ENCODE measurements around the gene TUG1. TPM values are rescaled to one million over a fixed set of nuclear protein-coding genes. Genes with fewer than 3 reads are reported as not detected.

The TUG1 gene
- total RNA-seq, 1 donor from 2014 or later: 83.0 TPM

DNA sequence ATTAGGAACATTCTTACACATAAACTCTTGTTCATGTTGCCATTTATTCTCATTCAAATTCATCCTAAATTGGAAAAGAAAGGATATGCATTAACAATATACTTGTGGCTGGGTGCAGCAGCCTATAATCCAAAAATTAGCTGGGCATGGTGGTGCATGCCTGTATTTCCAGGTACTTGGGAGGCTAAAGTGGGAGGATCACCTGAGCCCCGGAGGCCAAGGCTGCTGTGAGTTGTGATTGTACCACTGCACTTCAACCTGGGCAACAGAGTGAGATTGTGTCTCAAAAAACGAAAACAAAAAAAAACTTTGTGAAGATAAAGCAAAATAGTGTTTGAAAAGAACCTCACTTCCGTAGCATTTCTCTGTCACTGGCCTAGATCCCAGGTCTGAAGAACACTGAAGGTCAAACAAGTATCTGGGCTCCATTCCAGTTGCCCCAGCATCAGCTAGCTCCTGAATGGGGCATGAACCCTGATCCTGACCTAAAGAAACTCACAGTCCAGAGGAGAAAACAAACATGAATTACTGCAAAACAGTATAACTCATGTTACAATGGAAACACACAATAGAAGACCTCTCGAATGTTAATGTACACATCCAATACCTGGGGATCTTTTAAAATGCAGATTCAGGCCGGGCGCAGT is 32.2 kb downstream of the TUG1 start:
- POLR2A ChIA-PET: no interaction called here
- DNase-seq (no peak), ATAC-seq (ENCODE audit: low read depth) (no peak)
- intact Hi-C loops (cut with micrococcal nuclease): no loop called here
- Mint-ChIP-seq H3K36me3 (ENCODE audit: low read depth) (no peaks in the 10 kb centered on the region), H3K27me3 (peaks cover 15% of the 10 kb centered on the region), H3K4me1 (no peaks in the 10 kb centered on the region), H3K9me3 (peaks cover 7% of the 10 kb centered on the region), H3K27ac (no peak overlapping the region), H3K4me3 (no peak overlapping the region)
- no peak for TF ChIP-seq CTCF (IDR thresholded peaks at IDR 0.05)
- CTCF ChIA-PET: no interaction called here

- intact Hi-C loops (cut with micrococcal nuclease): no loop called here
- POLR2A ChIA-PET: no interaction called here
- TF ChIP-seq CTCF (IDR thresholded peaks at IDR 0.05): no peak
- CTCF ChIA-PET: no interaction called here
- H3K9me3 Mint-ChIP-seq: peaks cover 10% of the 10 kb centered on the region
- no peaks in the 10 kb centered on the region for H3K36me3 Mint-ChIP-seq (ENCODE audit: low read depth)
- DNase-seq: no peak
- no peak for ATAC-seq (ENCODE audit: low read depth)
- no peaks in the 10 kb centered on the region for H3K4me1 Mint-ChIP-seq
- no peak overlapping the region for H3K27ac Mint-ChIP-seq
- peaks cover 15% of the 10 kb centered on the region for H3K27me3 Mint-ChIP-seq
- H3K4me3 Mint-ChIP-seq: no peak overlapping the region
Measured at GRCh38 chr22:31005535-31005934, 36.5 kb downstream of the TUG1 start.

GRCh38 chr22:31019191-31019930 is 50.3 kb downstream of the TUG1 start:
- no peaks in the 10 kb centered on the region for H3K36me3 Mint-ChIP-seq (ENCODE audit: low read depth)
- no peaks in the 10 kb centered on the region for H3K4me1 Mint-ChIP-seq
- DNase-seq: no peak
- ATAC-seq (ENCODE audit: low read depth): no peak
- no peaks in the 10 kb centered on the region for H3K9me3 Mint-ChIP-seq
- TF ChIP-seq CTCF (IDR thresholded peaks at IDR 0.05): no peak
- H3K4me3 Mint-ChIP-seq: no peak overlapping the region
- H3K27ac Mint-ChIP-seq: no peak overlapping the region
- H3K27me3 Mint-ChIP-seq: peaks cover 2% of the 10 kb centered on the region
- ChIA-PET POLR2A (no interaction called here), CTCF (no interaction called here)
- intact Hi-C loops (cut with micrococcal nuclease): no loop called here

DNA sequence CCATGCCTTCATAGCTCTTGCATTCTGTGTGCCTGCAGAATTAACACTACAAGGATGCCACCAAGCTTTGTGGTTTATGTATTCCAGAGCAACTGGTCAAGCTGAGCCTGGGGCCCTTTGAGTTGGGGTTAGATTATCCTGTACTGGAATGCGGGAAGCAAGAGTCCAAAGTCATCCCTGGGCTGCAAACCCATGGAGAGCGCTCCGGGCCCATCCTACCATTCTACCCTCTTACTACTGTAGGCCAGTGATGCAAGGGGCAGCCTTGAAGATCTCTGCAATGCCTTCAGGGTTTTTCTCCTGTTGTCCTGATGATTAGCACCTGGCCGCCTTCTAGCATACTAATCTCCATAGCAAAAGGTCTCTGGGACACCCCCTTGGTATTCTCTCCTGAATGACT is 51.3 kb downstream of the TUG1 start:
- no peak overlapping the region for H3K27ac Mint-ChIP-seq
- H3K9me3 Mint-ChIP-seq: no peaks in the 10 kb centered on the region

More for the DNA sequence above, 51.3 kb downstream of the TUG1 start:
- no peak for DNase-seq
- Mint-ChIP-seq H3K4me1 (no peaks in the 10 kb centered on the region), H3K4me3 (no peak overlapping the region), H3K27me3 (peaks cover 1% of the 10 kb centered on the region), H3K36me3 (ENCODE audit: low read depth) (no peaks in the 10 kb centered on the region)
- TF ChIP-seq CTCF (IDR thresholded peaks at IDR 0.05): no peak
- CTCF ChIA-PET: no interaction called here
- POLR2A ChIA-PET: interaction anchor here (0.6 kb wide), 1 partner anchor 725 kb away, joined by 8 read pairs; no protein-coding TSS in a partner anchor
- intact Hi-C loops (cut with micrococcal nuclease): no loop called here
- no peak for ATAC-seq (ENCODE audit: low read depth)
